Measurements from ENCODE around the gene PROS1. TPM values are rescaled to one million over a fixed set of nuclear protein-coding genes. Genes with fewer than 3 reads are reported as not detected.

Gene PROS1
- polyA plus RNA-seq, 1 donor (not counting 4 experiments of a cell fraction or from before 2014, with no cell fraction given) = 3.8 TPM

DNA sequence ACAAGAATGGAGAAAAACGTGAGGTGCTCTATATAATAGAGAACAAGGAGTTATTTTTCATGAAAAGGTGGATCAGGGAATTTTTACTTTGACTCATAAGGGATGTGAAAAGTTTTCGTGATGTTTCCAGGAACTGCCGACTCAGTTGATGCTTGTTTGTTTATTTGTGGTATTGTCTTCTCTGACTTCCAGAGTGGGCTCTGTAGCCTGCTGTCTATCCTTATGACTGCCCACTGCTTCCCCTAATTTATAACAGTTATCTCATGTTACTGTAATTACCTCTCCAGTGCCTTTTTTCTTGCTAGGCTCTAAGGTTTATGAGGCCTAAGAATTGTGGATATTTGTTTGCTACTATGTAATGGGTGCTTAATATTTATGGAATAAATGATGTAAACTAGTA lies 18.5 kb upstream of the PROS1 start:
- Histone ChIP-seq H3K27me3 (ENCODE audit: control insufficient read depth, extremely low read depth, insufficient read depth, low read length) (no peaks in the 10 kb centered on the region), H3K79me2 (ENCODE audit: control insufficient read depth, insufficient read depth, low read length) (peaks cover 2% of the 10 kb centered on the region), H3K27ac (ENCODE audit: control insufficient read depth, insufficient read depth, low read length) (no peak overlapping the region), H2AFZ (ENCODE audit: control insufficient read depth, low read length) (no peak overlapping the region), H3K4me1 (ENCODE audit: control insufficient read depth, extremely low read depth, insufficient read depth, low read length) (no peaks in the 10 kb centered on the region), H3K9me1 (ENCODE audit: control insufficient read depth, extremely low read depth, insufficient read depth, low read length) (no peaks in the 10 kb centered on the region), H4K20me1 (ENCODE audit: control insufficient read depth, extremely low read depth, insufficient read depth, low read length) (no peaks in the 10 kb centered on the region), H3K9me3 (ENCODE audit: control insufficient read depth, low read depth, low read length) (no peaks in the 10 kb centered on the region), H3K9ac (ENCODE audit: control insufficient read depth, extremely low read depth, insufficient read depth, low read length) (no peak overlapping the region), H3K4me3 (ENCODE audit: control insufficient read depth in 2 of 3, extremely low read depth in 1 of 3, insufficient read depth in 2 of 3, low read depth in 1 of 3, low read length in 3 of 3) (no peak overlapping the region), H3K36me3 (ENCODE audit: control insufficient read depth in 2 of 2, extremely low read depth in 1 of 2, insufficient read depth in 2 of 2, low read length in 2 of 2) (no peaks in the 10 kb centered on the region), H3K4me2 (ENCODE audit: control insufficient read depth, extremely low read depth, insufficient read depth, low read depth, low read length) (no peak overlapping the region)
- FAIRE-seq = no peak
- no peak for DNase-seq (ENCODE audit: low read depth, low spot score)
- dilution Hi-C loops (cut with MboI; ENCODE audit: extremely low pct_ligation_motif_present, low sequenced_read_pairs) = no loop called here
- TF ChIP-seq, protein P1, sequence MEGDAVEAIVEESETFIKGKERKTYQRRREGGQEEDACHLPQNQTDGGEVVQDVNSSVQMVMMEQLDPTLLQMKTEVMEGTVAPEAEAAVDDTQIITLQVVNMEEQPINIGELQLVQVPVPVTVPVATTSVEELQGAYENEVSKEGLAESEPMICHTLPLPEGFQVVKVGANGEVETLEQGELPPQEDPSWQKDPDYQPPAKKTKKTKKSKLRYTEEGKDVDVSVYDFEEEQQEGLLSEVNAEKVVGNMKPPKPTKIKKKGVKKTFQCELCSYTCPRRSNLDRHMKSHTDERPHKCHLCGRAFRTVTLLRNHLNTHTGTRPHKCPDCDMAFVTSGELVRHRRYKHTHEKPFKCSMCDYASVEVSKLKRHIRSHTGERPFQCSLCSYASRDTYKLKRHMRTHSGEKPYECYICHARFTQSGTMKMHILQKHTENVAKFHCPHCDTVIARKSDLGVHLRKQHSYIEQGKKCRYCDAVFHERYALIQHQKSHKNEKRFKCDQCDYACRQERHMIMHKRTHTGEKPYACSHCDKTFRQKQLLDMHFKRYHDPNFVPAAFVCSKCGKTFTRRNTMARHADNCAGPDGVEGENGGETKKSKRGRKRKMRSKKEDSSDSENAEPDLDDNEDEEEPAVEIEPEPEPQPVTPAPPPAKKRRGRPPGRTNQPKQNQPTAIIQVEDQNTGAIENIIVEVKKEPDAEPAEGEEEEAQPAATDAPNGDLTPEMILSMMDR (optimal IDR thresholded peaks at IDR 0.05 in 1 of 3, IDR thresholded peaks at IDR 0.05 in 1 of 3, conservative IDR thresholded peaks at IDR 0.05 in 1 of 3; ENCODE audit: extremely low read depth in 1 of 3, insufficient read depth in 2 of 3, low read length in 3 of 3) = no peak
- TF ChIP-seq EZH2 (IDR thresholded peaks at IDR 0.05; ENCODE audit: low read length) = no peak

GRCh38 chr3:93991631-93992030 lies 17.9 kb upstream of the PROS1 start:
- H3K4me3 ChIP-seq (ENCODE audit: control insufficient read depth in 2 of 3, extremely low read depth in 1 of 3, insufficient read depth in 2 of 3, low read depth in 1 of 3, low read length in 3 of 3) = no peak overlapping the region
- DNase-seq (ENCODE audit: low read depth, low spot score) (no peak), FAIRE-seq (no peak)
- no peak overlapping the region for H3K9ac ChIP-seq (ENCODE audit: control insufficient read depth, extremely low read depth, insufficient read depth, low read length)
- no peak overlapping the region for H2AFZ ChIP-seq (ENCODE audit: control insufficient read depth, low read length)
- no peaks in the 10 kb centered on the region for H3K27me3 ChIP-seq (ENCODE audit: control insufficient read depth, extremely low read depth, insufficient read depth, low read length)
- H3K9me3 ChIP-seq (ENCODE audit: control insufficient read depth, low read depth, low read length) = no peaks in the 10 kb centered on the region
- H3K36me3 ChIP-seq (ENCODE audit: control insufficient read depth in 2 of 2, extremely low read depth in 1 of 2, insufficient read depth in 2 of 2, low read length in 2 of 2) = no peaks in the 10 kb centered on the region
- TF ChIP-seq, protein P1 (optimal IDR thresholded peaks at IDR 0.05 in 1 of 3, IDR thresholded peaks at IDR 0.05 in 1 of 3, conservative IDR thresholded peaks at IDR 0.05 in 1 of 3; ENCODE audit: extremely low read depth in 1 of 3, insufficient read depth in 2 of 3, low read length in 3 of 3) = no peak
- TF ChIP-seq EZH2 (IDR thresholded peaks at IDR 0.05; ENCODE audit: low read length) = no peak
- dilution Hi-C loops (cut with MboI; ENCODE audit: extremely low pct_ligation_motif_present, low sequenced_read_pairs) = no loop called here
- no peaks in the 10 kb centered on the region for H3K9me1 ChIP-seq (ENCODE audit: control insufficient read depth, extremely low read depth, insufficient read depth, low read length)
- no peak overlapping the region for H3K27ac ChIP-seq (ENCODE audit: control insufficient read depth, insufficient read depth, low read length)
- H3K4me2 ChIP-seq (ENCODE audit: control insufficient read depth, extremely low read depth, insufficient read depth, low read depth, low read length) = no peak overlapping the region
- H4K20me1 ChIP-seq (ENCODE audit: control insufficient read depth, extremely low read depth, insufficient read depth, low read length) = no peaks in the 10 kb centered on the region
- H3K4me1 ChIP-seq (ENCODE audit: control insufficient read depth, extremely low read depth, insufficient read depth, low read length) = no peaks in the 10 kb centered on the region
- peaks cover 2% of the 10 kb centered on the region for H3K79me2 ChIP-seq (ENCODE audit: control insufficient read depth, insufficient read depth, low read length)
